Psoas muscle (tissue), 8 donors: ENCODE measurements around the gene STAT4. TPM values are rescaled to one million over a fixed set of nuclear protein-coding genes. Genes with fewer than 3 reads are reported as not detected.

Experiments used
- ATAC-seq, 4 donors: fragments of 200-7000 bp; cut with Tn5 transposase; one replicate each; pipeline ENCODE4 v1.9.1; 2020; ENCODE audit warnings: moderate library complexity in 3 of 4, mild to moderate bottlenecking in 2 of 4
- DNase-seq, 2 donors: peaks; one replicate each; pipeline ENCODE4 v3.0.0-alpha.2; 2020
- H3K27ac ChIP-seq: fragments of 200-600 bp; one replicate; pipeline ENCODE4 v1.8.0; 2022
- H3K27me3 ChIP-seq, 3 donors: fragments of 200-600 bp in 1 of 3; one replicate each; pipeline versions ENCODE4 v1.6.1 to v1.8.0; 2013 to 2022; ENCODE audit warnings: low read length in 2 of 3, mild to moderate bottlenecking in 2 of 3, moderate library complexity in 1 of 3; ENCODE audit not compliant: insufficient read depth in 3 of 3
- H3K36me3 ChIP-seq, 2 donors: fragments of 200-600 bp in 1 of 2; one replicate each; pipeline versions ENCODE4 v1.6.1 to v1.8.0; 2013 to 2022; ENCODE audit warnings: low read depth in 1 of 2, mild to moderate bottlenecking in 1 of 2, moderate library complexity in 1 of 2; ENCODE audit not compliant: insufficient read depth in 1 of 2
- H3K4me1 ChIP-seq: fragments of 200-600 bp; one replicate; pipeline ENCODE4 v1.8.0; 2022
- H3K4me3 ChIP-seq: fragments of 200-600 bp; one replicate; pipeline ENCODE4 v1.8.0; 2022; ENCODE audit warnings: mild to moderate bottlenecking
- H3K9me3 ChIP-seq: fragments of 200-600 bp; one replicate; pipeline ENCODE4 v1.8.0; 2022
- CTCF ChIP-seq: fragments of 200-600 bp; IDR thresholded peaks from one replicate; pipeline ENCODE4 v1.8.0; 2022; ENCODE audit warnings: antibody characterized with exemption
- WGBS, 3 donors: extraction: QIAGEN DNeasy Blood & Tissue Kit; methylation state at CpG; one replicate each; pipeline versions ENCODE4 v1.1.6 to v1.1.7; 2013; 5-methylcytosine and 5-hydroxymethylcytosine counted together
- intact Hi-C, 2 donors: fragments of 100-400 bp; cut with DNase I; formaldehyde crosslinking; loops; one replicate each; pipeline versions ENCODE4 v1.11.0 to v1.14.2; 2022
- polyA plus RNA-seq, 3 donors: library from polyadenylated mRNA; stranded (reverse); fragments of 200-250 nt; gene quantifications; one replicate each; pipeline ENCODE4 v1.2.3, GENCODE V29; 2013
- total RNA-seq, 4 donors: library from RNA; stranded (reverse); fragmentation: NEBNext Ultra II Directional in 2 of 4; extraction: Animal tissue kit (Norgen Biotek cat#: 25700) in 2 of 4; gene quantifications; one replicate each; pipeline versions ENCODE4 v1.2.1 to v1.2.4, GENCODE V29; 2021 to 2023
- donor health status: healthy with polysubstance abuse.
- donor health status: DM: no; HTN: no; CAD: no; lungs with moderate emphysema.
- donor health status: Bipolar disorder and iron deficiency.
- donor health status: healthy.
- donor health status: DM: yes; HTN: yes; CAD: no.
- donor health status: DM: no; HTN: no; CAD: no.
- donor health status: DM: no; HTN: no; CAD: no.
- donor health status: DM: yes; HTN: yes; CAD: no.

The STAT4 gene
- total and polyA plus RNA-seq, 7 donors = 0.19 to 0.56 (median 0.30) TPM

GRCh38 chr2:191152482-191153240 is 1.9 kb upstream of the STAT4 start:
- no peak overlapping the region for H3K4me3 ChIP-seq
- H3K27ac ChIP-seq = no peak overlapping the region
- intact Hi-C loops = no loop called here
- peak in 3 of 4 donors; percentile 48 to 77 (median 61) for ATAC-seq
- H3K9me3 ChIP-seq = no peaks in the 10 kb centered on the region
- DNase-seq = no peak
- no peaks in the 10 kb centered on the region for H3K4me1 ChIP-seq
- no peaks in the 10 kb centered on the region for H3K36me3 ChIP-seq
- 58 to 63% (median 62%) methylated on average over 5 of the region's 5 CpGs for WGBS, 3 donors
- no peak for TF ChIP-seq CTCF
- H3K27me3 ChIP-seq = no peaks in the 10 kb centered on the region

- 88 to 93% (median 89%) methylated on average over 6 of the region's 6 CpGs for WGBS, 3 donors
- DNase-seq (no peak), ATAC-seq (no peak)
- Histone ChIP-seq H3K4me1 (no peaks in the 10 kb centered on the region), H3K27me3 (no peaks in the 10 kb centered on the region), H3K27ac (no peak overlapping the region), H3K9me3 (no peaks in the 10 kb centered on the region), H3K36me3 (no peaks in the 10 kb centered on the region), H3K4me3 (peak overlapping the region; percentile 66)
- intact Hi-C loops = no loop called here
- no peak for TF ChIP-seq CTCF
Observed at GRCh38 chr2:191151331-191151730, 537 bp upstream of the STAT4 start.

GRCh38 chr2:191150230-191150599 is 579 bp downstream of the STAT4 start:
- TF ChIP-seq CTCF = no peak
- Histone ChIP-seq H3K36me3 (no peaks in the 10 kb centered on the region), H3K27ac (no peak overlapping the region), H3K27me3 (no peaks in the 10 kb centered on the region), H3K9me3 (no peaks in the 10 kb centered on the region), H3K4me1 (no peaks in the 10 kb centered on the region), H3K4me3 (peak overlapping the region; percentile 66)
- ATAC-seq (no peak), DNase-seq (no peak)
- WGBS, 3 donors = 15 to 17% (median 16%) methylated on average over 10 of the region's 10 CpGs
- intact Hi-C loops = no loop called here

GRCh38 chr2:191149391-191149790 is 1.4 kb downstream of the STAT4 start:
- TF ChIP-seq CTCF = no peak
- ATAC-seq = no peak
- Histone ChIP-seq H3K27me3 (no peaks in the 10 kb centered on the region), H3K4me1 (no peaks in the 10 kb centered on the region), H3K4me3 (no peak overlapping the region), H3K27ac (no peak overlapping the region), H3K9me3 (no peaks in the 10 kb centered on the region), H3K36me3 (no peaks in the 10 kb centered on the region)
- intact Hi-C loops = no loop called here
- no peak for DNase-seq
- 97% methylated on average over 4 of the region's 4 CpGs for WGBS, 3 donors

- ATAC-seq = no peak
- no peak for DNase-seq
- 86 to 93% (median 88%) methylated on average over 2 of the region's 2 CpGs for WGBS, 3 donors
- no peak for TF ChIP-seq CTCF
- intact Hi-C loops = no loop called here
- Histone ChIP-seq H3K4me3 (no peak overlapping the region), H3K27ac (no peak overlapping the region), H3K36me3 (no peaks in the 10 kb centered on the region), H3K9me3 (no peaks in the 10 kb centered on the region), H3K4me1 (no peaks in the 10 kb centered on the region), H3K27me3 (no peaks in the 10 kb centered on the region)
Observed at GRCh38 chr2:191148791-191149190, 2.0 kb downstream of the STAT4 start.
